ENCODE results near the gene PSME3. TPM values are rescaled to one million over a fixed set of nuclear protein-coding genes. Genes with fewer than 3 reads are reported as not detected.

PSME3 gene
- total RNA-seq, 1 donor from 2014 or later: 164 TPM

- TF ChIP-seq CTCF (IDR thresholded peaks at IDR 0.05; ENCODE audit: insufficient read depth, low read length, poor library complexity, severe bottlenecking): no peak
- no peak for DNase-seq (ENCODE audit: low read depth)
- Histone ChIP-seq H3K36me3 (ENCODE audit: control insufficient read depth, insufficient read depth, low read length) (peaks cover 3% of the 10 kb centered on the region), H3K27me3 (ENCODE audit: control insufficient read depth, insufficient read depth, low read length) (no peaks in the 10 kb centered on the region), H3K4me3 (ENCODE audit: low read depth, low read length) (peak overlapping the region; percentile 93)
Measured at GRCh38 chr17:42833767-42834422, 698 bp downstream of the PSME3 start.

DNA sequence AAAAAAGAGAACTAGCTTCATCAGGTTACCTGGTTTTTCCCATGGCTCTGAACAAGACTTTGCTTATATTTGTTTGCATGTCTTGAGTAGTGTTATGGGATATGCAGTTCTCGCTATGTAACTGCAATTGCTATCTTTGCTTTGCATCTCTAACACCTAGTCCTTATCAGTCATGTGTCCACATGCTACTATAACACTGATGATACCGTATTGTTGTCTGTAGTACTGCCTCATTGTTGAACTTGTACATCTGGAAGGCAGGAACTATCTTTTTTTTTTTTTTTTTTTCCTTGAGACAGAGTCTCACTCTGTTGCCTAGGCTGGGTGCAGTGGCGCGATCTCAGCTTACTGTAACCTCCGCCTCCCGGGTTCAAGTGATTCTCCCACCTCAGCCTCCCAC is 2.5 kb downstream of the PSME3 start:
- TF ChIP-seq CTCF (IDR thresholded peaks at IDR 0.05; ENCODE audit: insufficient read depth, low read length, poor library complexity, severe bottlenecking): no peak
- DNase-seq (ENCODE audit: low read depth): no peak
- peaks cover 3% of the 10 kb centered on the region for H3K36me3 ChIP-seq (ENCODE audit: control insufficient read depth, insufficient read depth, low read length)

DNA sequence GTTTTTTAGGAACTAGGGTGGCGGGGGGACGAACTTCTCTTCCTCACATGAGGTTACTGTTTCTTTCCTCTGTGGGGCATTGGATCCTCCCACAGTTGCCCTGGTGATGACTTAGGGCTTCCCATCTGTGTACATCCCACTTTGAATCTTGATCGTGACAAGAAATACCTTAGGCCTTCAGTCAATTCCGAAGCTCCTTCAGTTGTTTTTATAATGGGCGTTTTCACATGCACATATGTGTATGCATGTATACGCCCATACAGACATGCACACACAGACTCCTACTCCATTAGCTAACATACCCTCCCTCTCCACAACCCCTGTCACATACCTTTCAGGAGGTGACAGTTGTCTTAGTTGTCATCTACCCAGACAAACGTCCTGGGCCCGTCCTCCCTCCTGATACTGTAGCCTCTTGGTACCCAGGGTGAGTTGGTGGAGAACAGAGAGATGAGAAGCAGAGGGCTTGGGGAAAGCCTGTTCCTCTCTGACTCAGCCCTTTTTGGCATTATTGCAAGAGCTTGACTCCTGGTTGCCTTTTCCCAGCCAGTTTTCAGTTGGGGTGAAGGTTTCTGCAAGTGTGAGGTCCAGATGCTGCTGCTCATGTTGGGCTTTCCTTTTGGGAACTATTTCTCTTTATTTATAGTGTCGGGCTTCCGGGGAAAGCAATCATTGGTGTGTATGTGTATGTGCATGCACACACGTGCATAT is 8.9 kb downstream of the PSME3 start:
- no peak for TF ChIP-seq CTCF (IDR thresholded peaks at IDR 0.05; ENCODE audit: insufficient read depth, low read length, poor library complexity, severe bottlenecking)
- no peak for DNase-seq (ENCODE audit: low read depth)
- Histone ChIP-seq H3K4me3 (ENCODE audit: low read depth, low read length) (no peak overlapping the region), H3K27me3 (ENCODE audit: control insufficient read depth, insufficient read depth, low read length) (no peaks in the 10 kb centered on the region), H3K36me3 (ENCODE audit: control insufficient read depth, insufficient read depth, low read length) (peaks cover 5% of the 10 kb centered on the region)

More for the DNA sequence above, 2.5 kb downstream of the PSME3 start:
- Histone ChIP-seq H3K4me3 (ENCODE audit: low read depth, low read length) (no peak overlapping the region), H3K27me3 (ENCODE audit: control insufficient read depth, insufficient read depth, low read length) (no peaks in the 10 kb centered on the region)

DNA sequence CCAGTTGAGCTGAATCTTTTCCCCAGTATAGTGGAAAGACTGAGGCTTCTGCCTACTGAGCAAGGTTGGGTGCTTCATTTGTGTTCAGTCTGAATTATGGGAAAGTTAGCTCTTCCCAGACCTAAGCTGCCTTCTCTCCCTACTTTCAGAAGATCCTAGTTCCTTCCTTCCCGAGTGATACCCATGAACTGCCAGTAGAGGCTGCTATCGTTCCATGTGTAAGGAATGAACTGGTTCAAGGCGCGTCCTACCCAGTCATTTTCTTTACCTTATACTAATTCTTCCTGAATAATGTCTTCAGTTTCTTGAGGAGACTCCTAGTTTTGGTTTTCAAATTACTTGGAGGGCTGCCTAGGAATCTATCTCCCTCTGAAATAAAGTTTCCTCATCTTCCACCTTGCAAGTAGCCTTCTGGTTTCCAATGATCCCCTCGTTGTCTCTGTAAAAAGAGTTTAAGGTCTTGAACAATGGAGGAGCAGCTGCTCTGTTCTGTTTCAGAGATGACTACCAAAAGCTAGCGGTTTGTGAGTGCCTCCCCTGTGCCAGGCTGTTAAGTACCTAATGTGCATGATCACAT is 10.2 kb downstream of the PSME3 start:
- peak; percentile 99 for TF ChIP-seq CTCF (IDR thresholded peaks at IDR 0.05; ENCODE audit: insufficient read depth, low read length, poor library complexity, severe bottlenecking)
- no peak for DNase-seq (ENCODE audit: low read depth)
- Histone ChIP-seq H3K36me3 (ENCODE audit: control insufficient read depth, insufficient read depth, low read length) (peaks cover 1% of the 10 kb centered on the region), H3K4me3 (ENCODE audit: low read depth, low read length) (no peak overlapping the region), H3K27me3 (ENCODE audit: control insufficient read depth, insufficient read depth, low read length) (no peaks in the 10 kb centered on the region)

- H3K27me3 ChIP-seq (ENCODE audit: control insufficient read depth, insufficient read depth, low read length): no peaks in the 10 kb centered on the region
- no peak for DNase-seq (ENCODE audit: low read depth)
- no peak for TF ChIP-seq CTCF (IDR thresholded peaks at IDR 0.05; ENCODE audit: insufficient read depth, low read length, poor library complexity, severe bottlenecking)
- H3K4me3 ChIP-seq (ENCODE audit: low read depth, low read length): no peak within 1 kb of the TSS
- peaks cover 1% of the 10 kb centered on the region for H3K36me3 ChIP-seq (ENCODE audit: control insufficient read depth, insufficient read depth, low read length)
Measured at GRCh38 chr17:42844271-42844670, 11.1 kb downstream of the PSME3 start, which contains the start of gene AOC2. TSS of gene AOC2 (plus strand) at chr17:42844580. CDS start at chr17:42844627, 47 bp downstream.
